Activated CD8-positive, alpha-beta memory T cell treated with anti-CD3 and anti-CD28 coated beads for 4 hours (primary cell): ENCODE data around the gene CCDC91.
"Not testable (repeated sequence)": the region's sequence is repeated elsewhere in the genome, so short reads cannot be mapped to it uniquely, and the experiment has no call there.

ENCODE experiments used
- DNase-seq, 2 donors: peaks; one replicate each; pipeline ENCODE4 v3.0.0-alpha.2; 2020; ENCODE audit warnings: low read depth in 2 of 2

CCDC91 gene

DNA sequence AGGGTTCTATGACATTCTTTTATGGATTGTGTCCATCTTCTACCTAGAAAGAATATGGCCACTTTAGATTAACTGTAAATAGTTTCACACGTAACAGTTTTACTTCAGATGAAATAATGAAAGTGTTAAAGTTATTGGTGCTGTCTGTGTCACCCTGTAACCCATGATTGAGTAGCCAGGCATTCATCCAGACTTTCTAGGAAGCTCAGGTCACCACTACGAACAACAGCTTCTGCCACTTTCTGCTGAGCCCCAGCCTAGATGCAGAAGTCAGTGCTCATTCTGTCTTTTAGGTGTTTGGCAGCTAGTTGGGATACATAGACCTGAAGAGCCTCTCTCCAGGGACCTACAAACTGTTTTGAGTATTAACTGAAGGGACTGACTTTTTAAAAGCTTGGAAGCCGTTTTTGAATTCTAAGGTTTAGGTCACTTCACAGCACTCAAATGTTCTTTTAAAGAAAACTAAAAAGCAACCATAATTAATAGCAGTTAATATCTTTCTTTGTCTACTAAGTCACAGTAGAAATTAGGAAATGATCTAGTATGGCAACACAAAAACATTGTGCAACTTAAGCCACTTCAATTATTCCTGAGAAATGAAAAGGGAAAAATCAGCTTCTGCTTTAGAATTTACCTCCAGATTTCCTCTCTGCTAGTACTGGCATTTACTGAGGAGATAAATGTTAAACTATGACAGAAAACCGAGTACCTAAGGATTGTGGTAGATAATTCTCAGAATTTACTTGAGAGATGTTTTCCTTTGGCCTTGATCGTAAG, 266.9 kb downstream of the CCDC91 start:
- no peak for DNase-seq

DNA sequence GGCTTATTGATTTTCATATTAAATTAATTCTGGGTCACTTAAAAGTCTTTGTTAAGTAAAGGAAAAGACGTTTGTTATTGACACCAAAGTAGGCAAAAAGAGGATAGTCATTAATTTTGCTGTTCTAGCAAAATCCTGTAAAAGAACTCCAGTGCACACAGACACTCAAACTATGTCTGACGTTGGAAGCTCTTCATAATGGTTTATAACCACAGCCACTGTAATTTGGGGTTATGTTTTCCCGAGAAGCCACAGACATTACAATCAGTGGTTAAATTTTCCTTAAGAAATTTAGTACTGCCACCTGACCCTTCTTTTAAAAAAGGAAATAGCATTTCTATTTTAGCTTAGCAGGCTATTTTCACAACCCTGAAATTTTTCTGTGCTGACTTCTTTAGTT, 267.5 kb downstream of the CCDC91 start:
- no peak for DNase-seq

DNA sequence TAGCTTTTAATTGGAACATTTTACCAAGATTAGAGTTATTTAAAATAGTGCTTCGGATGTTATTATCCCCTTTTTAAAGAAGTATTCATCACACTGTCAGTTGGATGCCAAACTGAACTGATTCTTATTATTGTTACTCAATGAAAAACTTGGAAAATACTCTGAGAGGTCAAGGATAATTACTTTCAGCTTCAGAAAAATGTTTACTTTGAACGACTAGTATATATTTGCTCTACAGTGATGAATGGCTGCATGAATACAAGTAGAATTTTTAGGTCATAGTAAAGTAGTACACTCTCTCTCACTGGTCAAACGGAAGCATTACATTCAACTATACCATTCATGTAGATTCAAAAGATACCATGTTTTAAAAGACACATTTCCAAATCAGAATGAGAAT, 269.2 kb downstream of the CCDC91 start:
- DNase-seq = no peak

DNA sequence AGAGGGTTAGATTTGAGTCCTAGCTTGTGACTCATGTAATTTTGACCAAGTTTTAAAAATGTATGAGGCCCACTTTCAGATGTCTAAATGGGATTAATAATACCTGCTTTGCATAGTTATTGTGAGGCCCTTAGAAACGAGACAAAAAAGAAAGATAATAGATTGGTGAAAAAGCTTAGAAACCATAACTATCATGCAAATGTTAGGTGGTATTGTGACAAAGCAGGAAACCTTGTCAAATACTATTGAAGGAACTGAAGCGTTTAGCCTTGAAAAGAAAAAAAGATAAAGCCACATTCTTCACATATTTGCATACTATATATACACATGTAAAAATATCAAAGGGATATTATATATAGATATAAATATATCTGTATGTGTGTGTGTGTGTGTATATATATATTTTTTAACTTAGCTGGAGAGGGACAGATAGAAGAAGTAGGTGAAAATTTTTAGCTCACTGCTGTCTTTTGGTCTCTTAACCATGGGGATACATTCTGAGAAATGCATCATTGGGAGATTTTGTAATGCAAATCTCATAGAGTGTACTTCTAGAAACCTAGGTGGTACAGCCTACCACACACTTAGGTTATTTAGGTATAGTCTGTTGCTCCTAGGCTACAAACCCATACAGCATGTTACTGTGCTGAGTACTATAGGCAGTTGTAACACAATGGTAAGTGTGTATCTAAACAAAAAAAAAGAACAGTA, 270.3 kb downstream of the CCDC91 start:
- no peak for DNase-seq

DNA sequence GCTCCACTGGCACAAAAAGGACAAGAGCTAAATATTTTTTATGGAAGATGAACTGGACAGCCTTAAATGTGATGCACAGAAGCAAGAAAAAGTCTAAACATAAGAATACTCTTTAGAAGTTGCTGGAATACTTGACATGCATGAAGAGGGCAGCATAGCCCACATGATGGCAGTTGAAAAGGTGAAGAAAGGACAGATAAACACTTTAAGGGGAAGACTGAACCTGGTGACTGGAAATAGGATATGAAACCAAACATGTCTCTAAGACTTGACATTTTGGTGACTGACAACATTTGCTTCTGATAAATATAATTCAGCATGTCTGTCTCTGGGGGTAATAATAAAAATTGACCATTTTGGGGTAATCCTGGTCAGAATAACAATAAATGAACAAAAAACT, 273.1 kb downstream of the CCDC91 start:
- DNase-seq = no peak

DNA sequence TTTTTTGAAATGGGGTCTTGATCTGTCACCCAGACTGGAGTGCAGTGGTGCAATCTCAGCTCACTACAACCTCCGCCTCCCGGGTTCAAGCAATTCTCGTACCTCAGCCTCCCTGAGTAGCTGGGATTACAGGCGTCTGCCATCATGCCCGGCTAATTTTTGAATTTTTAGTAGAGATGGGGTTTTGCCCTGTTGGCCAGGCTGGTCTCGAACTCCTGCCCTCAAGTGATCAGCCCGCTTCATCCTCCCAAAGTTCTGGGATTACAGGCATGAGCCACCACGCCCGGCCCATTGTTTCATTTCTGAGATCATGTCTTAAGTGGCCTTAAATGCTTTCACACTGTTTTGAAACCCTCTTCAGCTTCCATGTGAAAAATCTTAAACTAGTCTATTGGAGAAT, 281.5 kb downstream of the CCDC91 start:
- DNase-seq = not testable (repeated sequence)

DNA sequence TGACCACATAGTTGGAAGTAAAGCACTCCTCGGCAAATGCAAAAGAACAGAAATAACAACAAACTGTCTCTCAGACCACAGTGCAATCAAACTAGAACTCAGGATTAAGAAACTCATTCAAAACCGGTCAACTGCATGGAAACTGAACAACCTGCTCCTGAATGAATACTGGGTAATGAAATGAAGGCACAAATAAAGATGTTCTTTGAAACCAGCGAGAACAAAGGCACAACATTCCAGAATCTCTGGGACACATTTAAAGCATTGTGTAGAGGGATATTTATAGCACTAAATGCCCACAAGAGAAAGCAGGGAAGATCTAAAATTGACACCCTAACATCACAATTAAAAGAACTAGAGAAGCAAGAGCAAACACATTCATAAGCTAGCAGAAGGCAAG, 285.9 kb downstream of the CCDC91 start:
- DNase-seq = not testable (repeated sequence)

DNA sequence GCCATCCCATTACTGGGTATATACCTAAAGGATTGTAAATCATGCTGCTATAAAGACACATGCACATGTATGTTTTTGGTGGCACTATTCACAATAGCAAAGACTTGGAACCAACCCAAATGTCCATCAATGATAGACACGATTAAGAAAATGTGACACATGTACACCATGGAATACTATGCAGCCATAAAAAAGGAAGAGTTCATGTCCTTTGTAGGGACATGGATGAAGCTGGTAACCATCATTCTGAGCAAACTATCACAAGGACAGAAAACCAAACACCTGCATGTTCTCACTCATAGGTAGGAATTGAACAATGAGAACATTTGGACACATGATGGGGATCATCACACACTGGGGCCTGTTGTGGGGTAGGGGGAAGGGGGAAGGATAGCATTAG, 288.8 kb downstream of the CCDC91 start:
- DNase-seq = not testable (repeated sequence)

DNA sequence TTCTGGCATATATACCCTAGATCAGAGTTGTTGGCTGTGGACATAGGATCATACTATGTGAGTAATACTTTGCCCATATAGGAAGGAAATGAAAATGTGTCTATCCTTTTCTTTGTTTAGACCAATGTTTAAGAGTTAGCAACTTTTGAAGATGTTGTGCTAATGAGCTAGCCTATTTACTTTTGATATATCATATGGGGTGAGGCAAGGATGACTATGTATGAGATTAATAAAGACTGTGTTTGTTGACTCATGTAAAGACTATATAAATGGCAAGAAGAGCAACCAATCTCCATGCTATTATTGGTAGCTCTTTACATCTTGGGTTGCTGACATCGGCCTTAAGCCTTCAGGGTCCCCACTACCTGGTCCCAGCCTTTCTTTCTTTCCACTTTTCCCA, 289.4 kb downstream of the CCDC91 start:
- DNase-seq = no peak

DNA sequence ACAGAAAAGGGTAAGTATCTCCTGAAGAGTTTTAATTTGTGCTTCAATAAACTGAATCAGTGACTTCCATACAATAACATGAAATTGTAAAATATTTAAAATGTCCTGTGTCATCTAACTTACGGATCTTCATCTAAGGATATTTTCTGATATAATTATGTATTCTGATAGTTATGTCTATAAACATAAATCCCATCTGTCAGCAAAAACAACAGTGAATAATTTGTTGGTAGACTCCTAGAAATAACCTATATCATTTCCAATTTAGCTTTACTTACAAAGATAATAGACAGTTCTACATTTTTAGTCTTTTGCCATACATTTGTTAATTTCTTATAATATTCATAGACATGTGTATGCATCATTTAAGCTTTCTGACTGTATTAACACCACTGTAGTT, 293.9 kb downstream of the CCDC91 start:
- DNase-seq = no peak

DNA sequence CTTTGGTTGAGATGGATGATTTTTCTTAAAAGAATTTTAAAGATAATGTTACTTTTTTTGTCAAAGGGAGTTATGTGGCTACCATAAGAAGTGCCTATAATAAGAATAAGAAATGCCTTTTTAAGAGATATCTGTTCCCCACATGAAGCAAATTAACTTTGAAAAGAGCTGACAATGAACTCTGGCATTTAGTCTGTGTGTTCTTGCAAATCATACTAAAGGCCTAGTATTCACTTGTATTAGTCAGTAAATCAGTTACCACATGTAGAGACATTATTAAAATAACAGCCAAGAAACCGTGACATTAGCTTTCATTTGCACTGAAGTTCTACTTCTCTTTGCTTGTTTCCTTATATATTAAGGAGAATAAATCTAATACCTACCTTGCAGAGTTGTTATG, 296.3 kb downstream of the CCDC91 start:
- DNase-seq = no peak

DNA sequence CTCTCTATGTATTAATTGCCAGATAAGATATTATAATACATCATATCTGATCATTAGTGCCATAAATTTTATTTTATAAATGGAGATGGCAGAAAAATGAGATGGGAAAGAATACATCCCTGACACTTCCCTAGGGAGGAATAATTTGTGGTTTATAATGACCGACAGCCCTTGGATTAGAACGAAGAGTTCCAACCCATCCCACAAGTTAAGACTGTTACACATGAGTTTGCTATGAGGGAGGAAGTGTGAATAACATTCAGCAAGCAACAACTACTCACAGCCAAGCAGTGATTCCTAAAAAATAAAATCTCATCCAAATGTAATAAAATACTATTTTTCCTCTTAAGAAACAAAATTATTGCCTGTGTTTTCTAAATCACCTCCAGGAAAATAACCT, 299.0 kb downstream of the CCDC91 start:
- no peak for DNase-seq

DNA sequence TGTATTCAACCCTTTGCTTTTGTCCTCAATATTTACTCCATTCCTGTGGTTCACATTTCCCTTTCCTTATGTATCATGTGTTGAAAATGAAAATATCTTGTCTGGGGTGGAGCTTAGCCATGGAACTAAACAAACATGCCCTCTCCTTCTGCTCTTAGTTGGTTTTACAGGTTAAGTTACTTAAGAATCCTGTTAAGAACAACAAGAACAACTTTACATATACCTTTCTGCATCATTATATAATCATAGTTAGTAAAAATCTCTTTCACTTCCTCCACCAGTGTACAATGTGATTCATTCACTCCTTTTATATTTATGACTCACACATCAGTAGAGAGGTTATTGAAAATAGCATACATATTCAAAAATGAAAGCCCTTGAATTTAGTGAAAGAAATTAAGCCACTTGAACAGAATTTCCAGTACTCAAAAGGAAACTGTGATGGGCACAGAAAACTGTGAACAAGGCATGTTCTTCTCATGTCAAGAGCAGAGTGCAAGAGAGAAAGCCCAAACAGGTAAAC, 307.7 kb downstream of the CCDC91 start:
- no peak for DNase-seq

DNA sequence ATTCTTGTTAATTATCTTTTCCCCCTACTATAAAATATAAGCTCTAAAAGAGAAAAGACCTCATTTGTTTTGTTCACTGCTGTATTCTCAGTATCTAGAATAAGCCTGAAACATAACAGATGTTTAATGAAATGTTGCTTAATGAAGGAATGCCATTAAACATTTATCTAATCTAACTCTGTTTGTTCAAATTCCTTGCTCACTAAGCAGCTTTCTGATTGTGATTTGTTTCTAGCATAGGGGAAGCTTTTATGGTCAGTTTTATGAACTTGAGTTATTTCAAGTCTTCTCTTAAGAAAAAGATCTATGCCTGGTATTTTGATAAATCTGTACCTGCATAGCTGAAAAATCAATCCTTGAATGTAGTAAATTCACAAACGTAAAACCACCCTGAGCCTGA, 308.6 kb downstream of the CCDC91 start:
- no peak for DNase-seq

DNA sequence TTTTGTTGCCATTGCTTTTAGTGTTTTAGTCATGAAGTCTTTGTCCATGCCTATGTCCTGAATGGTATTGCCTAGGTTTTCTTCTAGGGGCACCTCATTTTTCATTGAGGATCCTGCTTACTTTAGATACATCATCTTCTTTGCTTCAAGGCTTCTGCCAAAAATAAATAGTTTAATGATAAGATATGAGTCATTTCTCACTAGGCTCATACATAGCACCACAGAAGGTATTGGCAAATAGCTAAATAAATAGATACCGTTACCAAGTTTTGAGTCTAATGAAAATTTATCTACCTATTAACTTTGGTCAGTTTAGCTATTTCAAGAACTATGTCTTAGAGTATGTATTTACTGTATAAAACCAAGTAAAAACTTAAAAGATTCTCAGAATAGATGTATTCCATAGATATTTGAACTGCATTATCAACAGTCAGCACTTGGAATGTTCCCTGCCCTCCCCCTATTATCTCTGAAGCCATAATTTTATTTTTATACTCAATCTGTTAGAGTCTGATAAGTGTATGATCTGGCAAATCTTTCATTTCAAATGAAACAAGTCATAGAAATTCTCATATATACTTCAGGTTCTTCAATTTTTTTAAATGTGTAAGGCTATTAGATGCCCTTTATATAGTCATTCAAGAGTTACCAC, 310.2 kb downstream of the CCDC91 start:
- DNase-seq = no peak

DNA sequence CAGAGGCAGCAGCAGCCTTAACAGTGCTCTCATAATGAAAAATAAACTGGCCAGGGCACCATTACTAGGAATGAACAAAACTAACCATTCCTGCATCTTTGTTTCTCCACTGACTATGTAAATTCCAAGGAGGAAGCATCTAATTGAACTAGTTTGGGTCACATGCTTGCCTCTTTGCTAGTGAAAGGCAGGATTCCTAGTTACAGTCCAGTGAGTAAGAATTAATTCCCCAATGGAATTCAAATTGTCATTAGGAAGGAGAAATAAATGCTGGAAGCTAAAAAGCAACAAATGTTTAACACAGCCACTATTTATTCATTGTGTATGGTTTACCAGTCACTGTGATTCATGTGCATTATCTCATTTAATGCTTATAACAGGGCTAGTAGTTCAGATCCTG, 316.0 kb downstream of the CCDC91 start:
- DNase-seq = no peak

DNA sequence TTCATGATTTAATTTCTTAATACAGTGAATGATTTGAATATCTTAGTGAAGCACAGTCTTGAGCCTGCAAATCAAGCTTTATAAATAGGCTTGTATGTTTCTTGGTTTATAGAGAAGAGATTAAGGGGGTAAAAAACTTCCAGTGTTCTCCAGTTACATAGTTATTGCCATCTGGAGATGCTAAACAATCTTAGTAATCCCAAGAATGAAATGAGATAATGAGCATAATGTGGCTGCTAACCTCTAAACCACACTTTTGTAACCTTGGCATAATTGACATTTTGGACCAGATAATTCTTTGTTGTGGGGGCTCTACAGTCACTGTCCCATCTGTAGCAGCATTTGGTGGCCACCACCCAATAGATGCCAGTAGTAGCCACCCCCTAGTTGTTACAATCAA, 316.8 kb downstream of the CCDC91 start:
- DNase-seq = no peak

DNA sequence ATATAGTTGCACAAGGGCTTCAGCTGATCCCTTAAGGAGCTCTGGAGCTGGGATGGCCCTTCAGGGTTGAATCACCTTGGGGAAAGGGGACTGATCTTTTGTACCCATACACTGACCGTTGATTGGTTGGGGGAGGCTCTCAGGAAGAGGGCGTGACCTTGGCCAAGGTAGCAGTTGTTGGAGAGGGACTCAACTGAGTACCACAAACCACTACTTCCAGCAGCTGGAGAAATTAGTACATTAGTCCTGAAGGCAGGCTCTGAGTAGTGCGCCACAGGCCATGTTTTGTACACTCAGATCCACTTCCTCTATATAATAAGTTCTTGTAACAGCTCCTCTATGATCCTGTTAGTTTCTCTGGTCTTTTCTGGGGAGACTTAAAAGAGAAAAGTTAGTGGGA, 317.6 kb downstream of the CCDC91 start:
- DNase-seq = no peak

DNA sequence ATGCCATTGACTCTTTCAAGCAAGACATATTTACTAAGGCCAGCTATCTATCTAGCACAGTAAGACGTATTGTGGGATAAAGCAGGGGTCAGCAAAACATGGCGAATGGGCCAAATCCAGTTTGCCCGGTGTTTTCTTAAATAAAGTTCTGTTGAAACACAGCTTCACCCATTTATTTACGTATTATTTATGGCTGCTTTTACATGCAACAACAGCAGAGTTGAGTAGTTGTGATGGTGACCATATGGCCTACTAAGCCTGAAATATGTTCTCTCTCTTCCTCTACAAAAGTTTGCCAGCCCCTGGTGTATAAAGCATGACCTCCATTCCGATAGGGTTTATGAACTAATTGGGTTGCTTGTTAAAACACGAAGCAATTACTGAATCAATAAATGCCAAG, 322.1 kb downstream of the CCDC91 start:
- no peak for DNase-seq

DNA sequence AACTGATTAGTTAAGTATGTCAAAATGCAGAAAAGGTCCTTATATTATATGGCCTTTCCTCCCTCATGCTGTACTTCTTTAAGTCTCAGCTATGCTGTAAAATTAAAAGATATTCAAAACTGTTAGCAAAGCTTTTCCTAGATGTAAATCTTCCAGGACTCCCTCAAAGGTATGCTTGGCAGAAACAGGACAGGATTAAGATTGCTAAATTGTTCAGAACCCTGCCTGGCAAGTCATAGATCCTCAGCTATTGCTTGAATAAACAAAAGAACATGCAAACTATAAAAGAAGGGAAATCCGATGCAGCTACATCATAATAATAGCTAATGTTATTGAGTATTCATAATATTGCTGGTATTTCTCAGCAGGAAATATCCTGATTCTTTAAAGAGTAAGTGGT, 322.6 kb downstream of the CCDC91 start:
- DNase-seq = no peak

DNA sequence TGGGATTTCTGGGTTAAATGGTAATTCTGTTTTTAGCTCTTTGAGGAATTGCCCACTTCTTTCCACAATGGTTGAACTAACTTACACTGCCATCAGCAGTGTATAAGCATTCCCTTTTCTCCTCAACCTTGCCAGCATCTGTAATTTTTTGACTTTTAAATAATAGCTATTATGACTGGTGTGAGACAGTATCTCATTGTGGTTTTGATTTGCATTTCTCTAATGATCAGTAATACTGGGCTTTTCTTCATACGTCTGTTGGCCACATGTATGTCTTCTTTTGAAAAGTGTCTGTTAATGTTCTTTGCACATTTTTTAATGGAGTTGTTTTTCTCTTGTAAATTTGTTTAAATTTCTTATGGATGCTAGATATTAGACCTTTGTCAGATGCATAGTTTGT, 323.7 kb downstream of the CCDC91 start:
- DNase-seq = no peak

DNA sequence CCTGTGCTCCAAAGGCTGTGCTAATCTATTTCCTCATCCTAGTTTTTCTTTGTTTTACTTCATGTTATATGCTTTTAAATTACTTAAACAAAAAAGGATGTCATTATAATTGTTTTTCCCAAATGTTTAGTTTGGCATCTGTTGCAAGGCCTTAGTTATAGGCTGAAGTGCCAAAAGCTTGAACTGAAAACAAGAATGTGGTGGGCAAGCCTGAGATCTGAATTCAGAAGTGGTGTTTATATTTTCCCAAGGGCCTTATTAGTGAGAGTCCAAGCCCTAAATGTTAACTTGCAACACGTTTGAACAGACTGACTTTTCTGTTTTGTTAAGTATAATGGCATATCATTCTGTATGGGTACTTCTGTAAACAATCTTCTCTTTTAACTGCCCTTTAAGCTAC, 326.8 kb downstream of the CCDC91 start:
- DNase-seq = no peak
